DND-41 (cell line): ENCODE data around the gene CEP78.
"Not testable (repeated sequence)": the region's sequence is repeated elsewhere in the genome, so short reads cannot be mapped to it uniquely, and the experiment has no call there.

ENCODE experiments used
- ATAC-seq: fragments of 200-7000 bp; cut with Tn5 transposase; 3 replicates; pipeline ENCODE4 v1.9.1; 2021; ENCODE audit warnings: low read depth; ENCODE audit not compliant: insufficient read depth
- DNase-seq: peaks from one replicate; pipeline ENCODE4 v3.0.0-alpha.2; 2020
- H2AFZ ChIP-seq: 2 replicates; pipeline ENCODE4 v1.6.0; 2012; ENCODE audit warnings: low read depth, low read length
- H3K27ac ChIP-seq: 2 replicates; pipeline ENCODE4 v1.5.1; 2012; ENCODE audit warnings: low read length, inconsistent platforms
- H3K27me3 ChIP-seq: fragments of 200-600 bp; sonication (generic); 2 replicates; pipeline ENCODE4 v1.6.0; 2012; ENCODE audit warnings: low read length, mild to moderate bottlenecking, inconsistent platforms; ENCODE audit not compliant: insufficient read depth, poor library complexity
- H3K36me3 ChIP-seq: 2 replicates; pipeline ENCODE4 v1.5.1; 2012; ENCODE audit warnings: low read length, inconsistent platforms; ENCODE audit not compliant: insufficient read depth
- H3K4me1 ChIP-seq: 2 replicates; pipeline ENCODE4 v1.5.1; 2012; ENCODE audit warnings: mild to moderate bottlenecking, low read length; ENCODE audit not compliant: insufficient read depth
- H3K4me2 ChIP-seq: 2 replicates; pipeline ENCODE4 v1.6.0; 2012; ENCODE audit warnings: mild to moderate bottlenecking, moderate library complexity, low read length, inconsistent platforms; ENCODE audit not compliant: insufficient read depth
- H3K4me3 ChIP-seq, 2 experiments: fragments of 200-600 bp in 1 of 2; shearing (Covaris generic) in 1 of 2; 2 replicates each; pipeline ENCODE4 v1.5.1; 2012 to 2016; ENCODE audit warnings: inconsistent platforms in 2 of 2, low read length in 2 of 2, mild to moderate bottlenecking in 2 of 2, low read depth in 1 of 2, moderate library complexity in 1 of 2
- H3K79me2 ChIP-seq: 2 replicates; pipeline ENCODE4 v1.6.0; 2012; ENCODE audit warnings: low read length, inconsistent platforms; ENCODE audit not compliant: insufficient read depth
- H3K9ac ChIP-seq: 2 replicates; pipeline ENCODE4 v1.6.0; 2012; ENCODE audit warnings: low read depth, mild to moderate bottlenecking, inconsistent platforms, low read length, moderate library complexity
- H3K9me3 ChIP-seq: 2 replicates; pipeline ENCODE4 v1.5.1; 2012; ENCODE audit warnings: low read length, moderate library complexity, mild to moderate bottlenecking, inconsistent platforms; ENCODE audit not compliant: insufficient read depth, severe bottlenecking
- H4K20me1 ChIP-seq: 2 replicates; pipeline ENCODE4 v1.6.0; 2012; ENCODE audit warnings: low read length; ENCODE audit not compliant: insufficient read depth
- CTCF ChIP-seq: IDR thresholded peaks from 2 replicates; pipeline ENCODE4 v1.5.1; 2012; ENCODE audit warnings: borderline replicate concordance, low read length, moderate library complexity, mild to moderate bottlenecking; ENCODE audit not compliant: poor library complexity, severe bottlenecking; ENCODE audit errors: extremely low read depth
- EZH2 ChIP-seq: IDR thresholded peaks from 3 replicates; pipeline ENCODE4 v1.6.1; 2012; ENCODE audit warnings: borderline replicate concordance, low read depth, mild to moderate bottlenecking, moderate library complexity, low read length, inconsistent platforms; ENCODE audit not compliant: severe bottlenecking

The CEP78 gene

GRCh38 chr9:78215706-78216105 lies 20.2 kb upstream of the CEP78 start:
- Histone ChIP-seq H4K20me1 (no peaks in the 10 kb centered on the region), H3K27ac (no peak overlapping the region), H2AFZ (no peak overlapping the region), H3K36me3 (no peaks in the 10 kb centered on the region), H3K4me3 (no peak overlapping the region), H3K79me2 (no peaks in the 10 kb centered on the region), H3K4me1 (peaks cover 19% of the 10 kb centered on the region), H3K9ac (no peak overlapping the region), H3K9me3 (no peaks in the 10 kb centered on the region), H3K27me3 (no peaks in the 10 kb centered on the region), H3K4me2 (no peak overlapping the region)
- DNase-seq (no peak), ATAC-seq (no peak)
- no peak for TF ChIP-seq EZH2
- no peak for TF ChIP-seq CTCF

GRCh38 chr9:78218890-78219289 lies 17.0 kb upstream of the CEP78 start:
- Histone ChIP-seq H3K4me1 (no peaks in the 10 kb centered on the region), H3K4me3 (no peak overlapping the region), H3K36me3 (no peaks in the 10 kb centered on the region), H3K27ac (no peak overlapping the region), H2AFZ (no peak overlapping the region), H3K9me3 (no peaks in the 10 kb centered on the region), H3K79me2 (no peaks in the 10 kb centered on the region), H3K27me3 (no peaks in the 10 kb centered on the region), H3K9ac (no peak overlapping the region), H4K20me1 (no peaks in the 10 kb centered on the region), H3K4me2 (no peak overlapping the region)
- DNase-seq (no peak), ATAC-seq (no peak)
- no peak for TF ChIP-seq CTCF
- no peak for TF ChIP-seq EZH2

GRCh38 chr9:78221425-78221824 lies 14.4 kb upstream of the CEP78 start:
- Histone ChIP-seq H3K27ac (no peak overlapping the region), H3K27me3 (no peaks in the 10 kb centered on the region), H3K9me3 (no peaks in the 10 kb centered on the region), H3K9ac (no peak overlapping the region), H3K36me3 (no peaks in the 10 kb centered on the region), H3K79me2 (no peaks in the 10 kb centered on the region), H3K4me2 (no peak overlapping the region), H4K20me1 (no peaks in the 10 kb centered on the region), H3K4me3 (no peak overlapping the region), H2AFZ (no peak overlapping the region), H3K4me1 (no peaks in the 10 kb centered on the region)
- DNase-seq (no peak), ATAC-seq (no peak)
- TF ChIP-seq EZH2, result no peak

GRCh38 chr9:78221841-78222240 lies 14.0 kb upstream of the CEP78 start:
- DNase-seq, H2AFZ ChIP-seq, H3K4me3 ChIP-seq, H3K27ac ChIP-seq, H3K27me3 ChIP-seq, H3K9ac ChIP-seq, H3K4me1 ChIP-seq, H3K36me3 ChIP-seq, H4K20me1 ChIP-seq, H3K79me2 ChIP-seq, H3K9me3 ChIP-seq, ATAC-seq, H3K4me2 ChIP-seq: not testable (repeated sequence)

GRCh38 chr9:78230761-78231160 lies 5.1 kb upstream of the CEP78 start:
- no peak for ATAC-seq
- H3K9ac ChIP-seq, result no peak overlapping the region
- TF ChIP-seq EZH2 (no peak), CTCF (no peak)
- no peaks in the 10 kb centered on the region for H3K27me3 ChIP-seq
- no peaks in the 10 kb centered on the region for H3K36me3 ChIP-seq
- H3K4me3 ChIP-seq, result no peak overlapping the region
- H3K9me3 ChIP-seq, result no peaks in the 10 kb centered on the region
- no peak overlapping the region for H3K27ac ChIP-seq
- no peak overlapping the region for H2AFZ ChIP-seq
- H3K79me2 ChIP-seq, result no peaks in the 10 kb centered on the region
- DNase-seq, result no peak
- H3K4me2 ChIP-seq, result no peak overlapping the region
- no peaks in the 10 kb centered on the region for H4K20me1 ChIP-seq
- H3K4me1 ChIP-seq, result peaks cover 8% of the 10 kb centered on the region

GRCh38 chr9:78232471-78232870 lies 3.4 kb upstream of the CEP78 start:
- H3K9ac ChIP-seq, H2AFZ ChIP-seq, H3K27me3 ChIP-seq, H3K36me3 ChIP-seq, DNase-seq, H3K27ac ChIP-seq, ATAC-seq, H3K9me3 ChIP-seq, H3K4me3 ChIP-seq, H4K20me1 ChIP-seq, H3K4me2 ChIP-seq: not testable (repeated sequence)
- H3K4me1 ChIP-seq, result peaks cover 16% of the 10 kb centered on the region
- peaks cover 15% of the 10 kb centered on the region for H3K79me2 ChIP-seq
